Kidney (tissue), 14 donors: ENCODE results near the gene DIPK1B. TPM values are rescaled to one million over a fixed set of nuclear protein-coding genes. Genes with fewer than 3 reads are reported as not detected.

ENCODE experiments used
- DNase-seq, 5 donors: peaks; one replicate each; pipeline ENCODE4 v3.0.0-alpha.2; 2013 to 2020
- FAIRE-seq: peaks from 2 replicates; lab custom pipeline; 2012; peaks lifted over from hg19 to GRCh38; lab: Jason Lieb, UNC
- H3K27ac ChIP-seq, 2 donors: one replicate each; pipeline ENCODE4 v1.7.0; 2013; ENCODE audit warnings: low read depth in 2 of 2, low read length in 2 of 2, inconsistent platforms in 1 of 2
- H3K27me3 ChIP-seq: one replicate; pipeline ENCODE4 v1.7.1; 2013; ENCODE audit warnings: low read length, inconsistent platforms; ENCODE audit not compliant: control insufficient read depth, insufficient read depth
- H3K36me3 ChIP-seq, 3 donors: one replicate each; pipeline versions ENCODE4 v1.7.0 to v1.7.1; 2013; ENCODE audit warnings: low read length in 3 of 3, control low read depth in 1 of 3, inconsistent platforms in 1 of 3; ENCODE audit not compliant: insufficient read depth in 3 of 3, control insufficient read depth in 2 of 3
- H3K4me1 ChIP-seq, 3 donors: one replicate each; pipeline versions ENCODE4 v1.7.0 to v1.7.1; 2013; ENCODE audit warnings: low read length in 3 of 3, inconsistent platforms in 1 of 3, low read depth in 1 of 3; ENCODE audit not compliant: control insufficient read depth in 2 of 3, insufficient read depth in 2 of 3
- H3K4me3 ChIP-seq, 3 donors: one replicate each; pipeline versions ENCODE4 v1.7.0 to v1.8.1; 2013; ENCODE audit warnings: low read length in 3 of 3, control low read depth in 1 of 3, inconsistent platforms in 1 of 3
- H3K9ac ChIP-seq, 3 donors: one replicate each; pipeline versions ENCODE4 v1.7.0 to v1.7.1; 2013; ENCODE audit warnings: low read length in 3 of 3, control low read depth in 1 of 3, inconsistent platforms in 1 of 3
- H3K9me3 ChIP-seq, 3 donors: one replicate each; pipeline versions ENCODE4 v1.7.0 to v1.7.1; 2013; ENCODE audit warnings: low read length in 3 of 3, control low read depth in 1 of 3, inconsistent platforms in 1 of 3; ENCODE audit not compliant: control insufficient read depth in 2 of 3, insufficient read depth in 1 of 3
- CTCF ChIP-seq: IDR thresholded peaks from 3 replicates; pipeline ENCODE4 v1.5.1; 2012; ENCODE audit warnings: mild to moderate bottlenecking, moderate library complexity, borderline replicate concordance; ENCODE audit not compliant: insufficient read depth; ENCODE audit errors: extremely low read depth
- intact Hi-C: fragments of 100-400 bp; cut with DNase I; formaldehyde crosslinking; loops from one replicate; pipeline ENCODE4 v1.11.1; 2022
- polyA plus RNA-seq: library from polyadenylated mRNA; stranded (reverse); fragments of 350-450 nt; fragmentation: Illumina TruSeq; extraction: RNeasy Lipid Tissue Mini Kit (QIAGEN cat#74804); gene quantifications from one replicate; pipeline ENCODE4 v1.2.3, GENCODE V29; 2014; ENCODE audit warnings: low read depth, low replicate concordance; ENCODE audit not compliant: insufficient read depth
- total RNA-seq: library from RNA; stranded (reverse); fragmentation: NEBNext Ultra II Directional; extraction: Animal tissue kit (Norgen Biotek cat#: 25700); gene quantifications from one replicate; pipeline ENCODE4 v1.2.1, GENCODE V29; 2021
- donor health status: control.
- donor health status: control.
- donor health status: control.
- donor health status: control.
- donor health status: control.
- donor health status: DM: yes; HTN: yes; CAD: no.
- donor health status: Normal renal cell carcinoma (clear cell type).

The DIPK1B gene
- total and polyA plus RNA-seq, 2 donors from 2014 or later: 7.5 to 22.6 TPM

GRCh38 chr9:136761545-136761981, 49.2 kb downstream of the DIPK1B start:
- intact Hi-C loops: no loop called here
- no peaks in the 10 kb centered on the region for H3K4me1 ChIP-seq
- H3K27ac ChIP-seq: no peak overlapping the region
- DNase-seq: peak in 2 of 5 donors; percentile 60 to 66
- TF ChIP-seq CTCF: no peak
- no peak for FAIRE-seq
- no peaks in the 10 kb centered on the region for H3K36me3 ChIP-seq
- H3K9ac ChIP-seq: no peak overlapping the region
- H3K27me3 ChIP-seq: no peaks in the 10 kb centered on the region
- no peaks in the 10 kb centered on the region for H3K9me3 ChIP-seq
- H3K4me3 ChIP-seq: no peak overlapping the region

GRCh38 chr9:136762221-136762691, 49.9 kb downstream of the DIPK1B start:
- H3K27ac ChIP-seq: no peak overlapping the region
- H3K9ac ChIP-seq: no peak overlapping the region
- TF ChIP-seq CTCF: no peak
- intact Hi-C loops: no loop called here
- H3K4me1 ChIP-seq: no peaks in the 10 kb centered on the region
- peak in 1 of 5 donors; percentile 63 for DNase-seq
- no peak overlapping the region for H3K4me3 ChIP-seq
- H3K36me3 ChIP-seq: no peaks in the 10 kb centered on the region
- FAIRE-seq: no peak
- no peaks in the 10 kb centered on the region for H3K9me3 ChIP-seq
- H3K27me3 ChIP-seq: no peaks in the 10 kb centered on the region

- H3K27ac ChIP-seq: no peak overlapping the region
- H3K9ac ChIP-seq: no peak overlapping the region
- H3K36me3 ChIP-seq: no peaks in the 10 kb centered on the region
- no peaks in the 10 kb centered on the region for H3K27me3 ChIP-seq
- H3K9me3 ChIP-seq: no peaks in the 10 kb centered on the region
- H3K4me3 ChIP-seq: no peak overlapping the region
- intact Hi-C loops: no loop called here
- no peak for FAIRE-seq
- no peak for TF ChIP-seq CTCF
- DNase-seq: peak; percentile 64 to 91 (median 77)
- no peaks in the 10 kb centered on the region for H3K4me1 ChIP-seq
Observed at GRCh38 chr9:136762915-136763648, 50.7 kb downstream of the DIPK1B start.
